Ishikawa (cell line): ENCODE data around the gene HCN1.

Experiments
- CEBPB ChIP-seq: IDR thresholded peaks from 2 replicates; pipeline ENCODE4 v1.6.1; 2012
- CREB1 ChIP-seq: IDR thresholded peaks from 2 replicates; pipeline ENCODE4 v1.6.1; 2012; ENCODE audit warnings: low read depth
- EGR1 ChIP-seq: IDR thresholded peaks from 2 replicates; pipeline ENCODE4 v1.6.1; 2012
- EP300 ChIP-seq: IDR thresholded peaks from 2 replicates; pipeline ENCODE4 v1.6.1; 2012; ENCODE audit warnings: borderline replicate concordance
- FOXM1 ChIP-seq: IDR thresholded peaks from 2 replicates; pipeline ENCODE4 v1.6.1; 2012; ENCODE audit warnings: low read depth, borderline replicate concordance
- NFIC ChIP-seq: IDR thresholded peaks from 2 replicates; pipeline ENCODE4 v1.6.1; 2012
- RAD21 ChIP-seq: IDR thresholded peaks from 2 replicates; pipeline ENCODE4 v1.6.1; 2012; ENCODE audit warnings: low read depth
- TAF1 ChIP-seq: IDR thresholded peaks from 2 replicates; pipeline ENCODE4 v1.6.1; 2012; ENCODE audit warnings: low read depth, mild to moderate bottlenecking
- TCF12 ChIP-seq: IDR thresholded peaks from 2 replicates; pipeline ENCODE4 v1.6.1; 2012; ENCODE audit warnings: low read depth
- TEAD4 ChIP-seq: IDR thresholded peaks from 2 replicates; pipeline ENCODE4 v1.6.1; 2012
- YY1 ChIP-seq: IDR thresholded peaks from 2 replicates; pipeline ENCODE4 v1.6.1; 2012; ENCODE audit warnings: low read depth
- ZBTB7A ChIP-seq: IDR thresholded peaks from 2 replicates; pipeline ENCODE4 v1.6.1; 2012; ENCODE audit warnings: low read depth
- TF ChIP-seq, protein P1 (sequence below): IDR thresholded peaks from 2 replicates; pipeline ENCODE4 v1.6.1; 2012
- TF ChIP-seq, protein P2 (sequence below): IDR thresholded peaks from 2 replicates; pipeline ENCODE4 v1.6.1; 2012; ENCODE audit warnings: low read depth, mild to moderate bottlenecking
- TF ChIP-seq, protein P3 (sequence below): IDR thresholded peaks from 2 replicates; pipeline ENCODE4 v1.6.1; 2012

The HCN1 gene

DNA sequence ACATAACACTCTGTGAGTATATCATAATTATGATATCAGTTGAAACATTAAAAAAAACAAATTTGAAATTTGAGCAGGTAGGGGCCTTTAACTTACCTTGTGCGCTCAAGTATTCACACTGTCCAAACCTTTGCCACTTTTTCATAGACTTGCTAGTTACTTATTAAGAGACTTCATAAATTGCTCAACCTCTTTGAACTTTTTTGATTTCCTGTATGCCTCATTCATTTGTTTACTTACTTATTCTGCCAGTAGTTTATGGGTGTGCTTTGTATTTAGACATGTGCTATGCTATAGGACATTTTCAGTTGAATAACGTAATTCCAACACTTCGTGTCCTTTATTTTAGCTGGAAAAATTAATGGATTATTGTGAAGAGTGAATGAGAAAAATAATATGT is 204.8 kb downstream of the HCN1 start:
- TF ChIP-seq FOXM1 (no peak), YY1 (no peak), RAD21 (no peak), TAF1 (no peak), EP300 (no peak), TEAD4 (no peak), ZBTB7A (no peak), CREB1 (no peak), EGR1 (no peak), TCF12 (no peak), CEBPB (no peak), NFIC (no peak)
- TF ChIP-seq, protein P1, sequence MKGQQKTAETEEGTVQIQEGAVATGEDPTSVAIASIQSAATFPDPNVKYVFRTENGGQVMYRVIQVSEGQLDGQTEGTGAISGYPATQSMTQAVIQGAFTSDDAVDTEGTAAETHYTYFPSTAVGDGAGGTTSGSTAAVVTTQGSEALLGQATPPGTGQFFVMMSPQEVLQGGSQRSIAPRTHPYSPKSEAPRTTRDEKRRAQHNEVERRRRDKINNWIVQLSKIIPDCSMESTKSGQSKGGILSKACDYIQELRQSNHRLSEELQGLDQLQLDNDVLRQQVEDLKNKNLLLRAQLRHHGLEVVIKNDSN = no peak
- TF ChIP-seq, protein P2, sequence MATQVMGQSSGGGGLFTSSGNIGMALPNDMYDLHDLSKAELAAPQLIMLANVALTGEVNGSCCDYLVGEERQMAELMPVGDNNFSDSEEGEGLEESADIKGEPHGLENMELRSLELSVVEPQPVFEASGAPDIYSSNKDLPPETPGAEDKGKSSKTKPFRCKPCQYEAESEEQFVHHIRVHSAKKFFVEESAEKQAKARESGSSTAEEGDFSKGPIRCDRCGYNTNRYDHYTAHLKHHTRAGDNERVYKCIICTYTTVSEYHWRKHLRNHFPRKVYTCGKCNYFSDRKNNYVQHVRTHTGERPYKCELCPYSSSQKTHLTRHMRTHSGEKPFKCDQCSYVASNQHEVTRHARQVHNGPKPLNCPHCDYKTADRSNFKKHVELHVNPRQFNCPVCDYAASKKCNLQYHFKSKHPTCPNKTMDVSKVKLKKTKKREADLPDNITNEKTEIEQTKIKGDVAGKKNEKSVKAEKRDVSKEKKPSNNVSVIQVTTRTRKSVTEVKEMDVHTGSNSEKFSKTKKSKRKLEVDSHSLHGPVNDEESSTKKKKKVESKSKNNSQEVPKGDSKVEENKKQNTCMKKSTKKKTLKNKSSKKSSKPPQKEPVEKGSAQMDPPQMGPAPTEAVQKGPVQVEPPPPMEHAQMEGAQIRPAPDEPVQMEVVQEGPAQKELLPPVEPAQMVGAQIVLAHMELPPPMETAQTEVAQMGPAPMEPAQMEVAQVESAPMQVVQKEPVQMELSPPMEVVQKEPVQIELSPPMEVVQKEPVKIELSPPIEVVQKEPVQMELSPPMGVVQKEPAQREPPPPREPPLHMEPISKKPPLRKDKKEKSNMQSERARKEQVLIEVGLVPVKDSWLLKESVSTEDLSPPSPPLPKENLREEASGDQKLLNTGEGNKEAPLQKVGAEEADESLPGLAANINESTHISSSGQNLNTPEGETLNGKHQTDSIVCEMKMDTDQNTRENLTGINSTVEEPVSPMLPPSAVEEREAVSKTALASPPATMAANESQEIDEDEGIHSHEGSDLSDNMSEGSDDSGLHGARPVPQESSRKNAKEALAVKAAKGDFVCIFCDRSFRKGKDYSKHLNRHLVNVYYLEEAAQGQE = no peak
- TF ChIP-seq, protein P3, sequence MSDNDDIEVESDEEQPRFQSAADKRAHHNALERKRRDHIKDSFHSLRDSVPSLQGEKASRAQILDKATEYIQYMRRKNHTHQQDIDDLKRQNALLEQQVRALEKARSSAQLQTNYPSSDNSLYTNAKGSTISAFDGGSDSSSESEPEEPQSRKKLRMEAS = no peak

DNA sequence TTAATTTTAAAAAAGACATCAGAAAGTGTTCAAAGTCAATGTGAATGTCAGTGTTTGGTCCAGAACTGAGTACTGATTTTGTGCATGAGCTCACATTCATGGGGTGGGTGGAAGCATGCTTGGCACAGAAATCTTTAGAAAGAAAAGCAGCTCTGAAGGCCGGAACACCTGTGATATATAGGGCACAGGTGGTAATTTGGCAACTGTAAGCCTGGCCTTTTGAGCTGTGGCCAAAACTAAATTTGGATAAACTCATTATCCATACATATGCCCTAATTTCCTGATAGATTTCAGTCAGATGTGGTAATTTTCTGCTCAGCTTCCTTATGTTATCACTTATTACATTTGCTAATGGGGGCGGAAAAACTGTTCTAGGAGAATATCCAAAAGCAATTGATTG is 211.4 kb downstream of the HCN1 start:
- TF ChIP-seq, protein P2 = no peak
- TF ChIP-seq TEAD4 (no peak), CEBPB (no peak), EGR1 (no peak), NFIC (no peak), ZBTB7A (no peak)
- TF ChIP-seq, protein P3 = no peak

DNA sequence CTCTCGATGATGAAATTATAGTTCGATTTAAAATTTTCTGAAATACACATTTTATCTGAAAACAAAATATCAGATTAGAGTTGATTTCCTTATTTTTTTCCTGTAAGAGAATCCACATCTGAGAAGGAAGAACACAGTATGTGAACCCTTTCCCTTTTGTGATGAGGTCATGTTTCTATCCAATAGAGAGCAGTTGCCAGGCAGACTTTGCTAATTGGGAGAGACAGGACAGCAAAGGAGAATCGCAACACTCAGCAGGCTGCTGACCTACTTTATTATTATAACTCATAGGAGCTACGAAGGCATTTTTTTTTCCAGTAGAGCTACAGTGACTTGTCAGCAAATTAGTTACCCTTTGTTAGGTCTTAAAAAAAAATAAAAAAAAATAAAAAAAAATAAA is 242.1 kb downstream of the HCN1 start:
- no peak for TF ChIP-seq CEBPB
- TF ChIP-seq RAD21 = no peak
- TF ChIP-seq NFIC = no peak
- TF ChIP-seq TEAD4 = no peak
- no peak for TF ChIP-seq YY1
- TF ChIP-seq, protein P3 = no peak
- no peak for TF ChIP-seq ZBTB7A

DNA sequence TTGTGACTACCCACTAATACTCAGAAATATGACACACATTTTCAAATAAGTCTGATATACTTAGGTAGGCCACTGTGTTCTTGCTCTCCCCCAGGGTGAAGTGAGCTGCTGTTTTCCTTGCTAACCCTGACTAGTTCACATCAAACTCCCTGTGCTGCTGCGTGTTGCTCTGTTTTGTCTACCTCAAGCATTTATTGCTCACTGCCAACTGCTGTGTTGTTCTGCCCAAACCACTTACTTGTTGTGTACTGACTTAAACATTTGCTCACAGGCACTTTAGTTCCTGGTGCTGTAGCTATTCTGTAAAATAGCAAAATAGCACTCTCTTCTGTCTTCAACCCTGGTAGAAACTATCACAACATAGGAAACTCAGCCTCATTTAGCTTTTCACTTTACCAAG is 255.7 kb downstream of the HCN1 start:
- TF ChIP-seq TAF1 (no peak), RAD21 (no peak), EGR1 (no peak), FOXM1 (no peak), ZBTB7A (no peak), TCF12 (no peak), NFIC (no peak), EP300 (no peak), TEAD4 (no peak)
- TF ChIP-seq, protein P3 = no peak
- TF ChIP-seq, protein P1 = no peak
- TF ChIP-seq, protein P2 = no peak

DNA sequence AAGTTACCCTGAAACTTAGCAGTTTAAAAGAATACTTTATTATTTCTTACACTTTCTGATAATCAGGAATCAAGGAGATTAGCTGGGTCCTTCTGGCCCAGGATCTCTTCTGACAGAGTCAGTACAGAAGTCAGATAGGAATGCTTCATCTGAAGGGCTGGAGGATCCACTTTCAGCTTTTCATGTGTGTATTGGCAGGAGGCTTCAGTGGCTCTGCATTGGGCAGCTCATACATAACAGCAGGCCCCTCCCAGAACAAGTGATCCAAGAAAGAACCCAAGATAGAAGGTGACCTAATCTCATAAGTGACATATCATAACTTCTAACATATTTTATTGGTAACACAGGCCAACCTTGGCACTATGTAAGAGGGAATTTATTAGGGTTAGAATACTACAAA is 258.4 kb downstream of the HCN1 start:
- TF ChIP-seq FOXM1 = no peak
- TF ChIP-seq, protein P3 = no peak
- TF ChIP-seq, protein P2 = no peak
- TF ChIP-seq, protein P1 = no peak
- no peak for TF ChIP-seq TCF12
- TF ChIP-seq NFIC = no peak
- TF ChIP-seq ZBTB7A = no peak
- TF ChIP-seq EP300 = no peak
- no peak for TF ChIP-seq EGR1
- no peak for TF ChIP-seq CEBPB
- TF ChIP-seq TEAD4 = no peak
- TF ChIP-seq CREB1 = no peak
- no peak for TF ChIP-seq TAF1
